Stimulated activated naive CD8-positive, alpha-beta T cell treated with anti-CD3 and anti-CD28 coated beads, Interleukin-15, Interleukin-2, amounts not matched to agents 100 U/mL and 50 U/mL, for 24 hours (primary cell): ENCODE data around the gene CYP4A22.
"Not testable (repeated sequence)": the region's sequence is repeated elsewhere in the genome, so short reads cannot be mapped to it uniquely, and the experiment has no call there.

ENCODE experiments used
- ATAC-seq: fragments of 150-1000 bp; cut with Tn5 transposase; one replicate; pipeline ENCODE4 v1.10.0; 2021
- DNase-seq: peaks from one replicate; pipeline ENCODE4 v3.0.0; 2021

CYP4A22 gene

DNA sequence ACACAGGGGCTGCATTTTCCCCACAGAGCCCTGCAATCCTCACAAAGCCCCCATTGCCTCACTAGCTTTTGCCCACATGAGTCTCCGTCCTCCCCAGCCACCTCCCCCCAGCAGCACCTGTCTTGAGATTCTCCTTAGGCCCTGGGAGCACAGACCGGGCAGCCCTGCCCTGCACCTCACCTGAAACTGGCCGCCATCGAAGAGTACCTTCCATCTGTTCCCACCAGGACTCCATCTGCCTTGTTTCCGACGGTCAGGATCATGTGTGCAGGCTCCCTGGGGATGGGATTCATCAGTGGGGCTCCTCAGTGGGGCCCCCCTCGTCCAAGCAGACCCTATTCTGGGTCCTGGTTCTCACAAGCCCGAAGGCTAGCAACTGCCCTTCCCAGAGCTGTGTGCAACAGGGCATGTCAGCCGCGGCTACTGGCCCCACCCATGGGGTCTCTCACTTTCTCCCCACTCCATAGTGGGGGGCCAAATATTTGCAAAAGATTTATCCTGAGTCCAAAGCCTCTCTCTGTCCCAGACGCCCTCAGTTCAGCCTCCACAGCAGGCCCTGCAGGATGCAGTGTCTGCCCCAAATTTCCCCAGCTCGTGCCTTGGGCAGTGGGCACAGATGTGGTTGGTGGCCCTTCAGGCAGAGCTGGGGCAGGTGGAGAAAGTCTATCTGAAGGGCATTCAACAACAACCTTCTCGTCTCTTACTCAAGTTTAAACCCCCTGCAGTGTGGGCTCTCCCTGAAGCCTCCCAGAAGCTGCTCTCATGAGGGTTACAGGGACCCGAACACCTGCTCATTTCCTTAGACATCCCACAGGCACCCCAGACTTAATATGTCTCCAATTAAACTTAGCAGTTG, 47.8 kb downstream of the CYP4A22 start:
- DNase-seq (no peak), ATAC-seq (no peak)

DNA sequence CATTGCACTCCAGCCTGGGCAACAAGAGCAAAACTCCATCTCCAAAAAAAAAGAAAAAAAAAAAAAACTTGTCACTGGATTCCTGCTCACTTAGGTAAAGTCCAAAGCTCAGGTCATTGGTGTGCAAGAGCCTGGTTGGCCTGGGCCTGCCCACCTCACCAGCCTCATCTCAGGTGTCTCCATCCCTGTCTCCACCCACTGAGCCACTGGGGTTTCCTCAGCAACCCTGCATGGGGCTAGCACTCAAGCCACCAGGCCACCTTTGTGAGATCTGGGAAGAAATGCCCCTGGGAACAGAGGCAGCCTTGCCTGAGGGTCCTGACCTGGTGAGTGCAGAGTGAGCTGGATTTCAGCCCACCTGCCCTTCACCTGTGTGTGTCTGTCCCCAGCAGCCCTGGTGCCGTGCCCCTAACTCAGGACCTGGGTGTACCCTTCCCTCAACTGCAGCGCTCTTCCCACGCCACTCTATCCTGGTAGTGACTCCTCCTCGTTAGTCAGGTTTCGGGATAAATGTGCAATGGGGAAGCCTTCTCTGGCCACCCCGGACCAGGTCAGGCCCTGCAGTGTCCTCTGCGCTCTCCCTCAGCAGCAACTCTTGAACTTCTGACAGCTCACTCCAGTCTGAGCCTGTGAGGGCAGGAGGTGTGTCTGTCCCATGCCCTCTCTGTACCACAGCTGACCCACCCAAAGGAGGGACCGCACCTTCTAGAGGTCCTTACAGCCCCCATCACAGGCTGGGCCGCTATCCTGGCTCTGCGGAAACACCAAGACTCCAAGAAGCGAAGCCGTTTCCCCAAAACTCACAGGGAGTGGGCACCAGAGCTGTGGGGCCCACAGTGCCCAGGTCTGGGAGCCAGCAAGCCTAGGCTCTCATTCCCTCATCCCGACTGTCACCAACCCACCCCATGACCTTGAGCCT, 49.3 kb downstream of the CYP4A22 start:
- no peak for ATAC-seq

DNA sequence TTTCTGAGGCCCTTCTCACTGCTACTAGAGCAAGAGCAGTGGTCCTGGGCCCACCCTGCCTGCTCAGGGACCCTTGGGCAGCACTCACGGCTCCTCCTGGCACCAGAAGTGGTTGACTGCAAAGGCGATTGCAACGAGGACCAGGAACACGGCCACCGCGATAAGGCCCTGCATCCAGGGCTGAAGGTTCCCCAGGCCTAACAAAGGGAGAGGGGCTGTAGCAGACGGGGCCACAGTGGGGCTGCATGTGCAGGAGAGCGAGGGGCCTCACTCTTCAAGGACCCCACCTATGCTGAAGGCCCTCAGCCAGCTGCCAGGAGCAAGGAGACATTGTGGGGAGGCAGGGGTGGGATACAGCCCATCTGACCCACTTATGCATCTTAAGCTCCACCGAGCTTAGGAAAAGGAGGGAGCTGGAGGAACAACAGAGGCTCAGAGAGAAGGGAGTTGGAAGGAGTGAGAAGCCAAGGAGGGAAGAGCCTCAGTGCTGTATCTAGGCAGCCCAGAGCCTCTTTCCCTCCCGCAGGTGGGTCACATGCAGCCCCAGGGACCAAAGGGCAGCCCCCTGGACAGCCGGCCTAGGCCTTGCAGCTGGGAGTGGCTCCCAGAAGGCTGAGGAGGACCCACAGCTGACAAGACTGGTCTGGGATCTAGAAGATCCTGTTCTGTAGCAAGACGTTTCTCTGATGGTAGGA, 50.1 kb downstream of the CYP4A22 start:
- no peak for ATAC-seq

More for the DNA sequence above, 49.3 kb downstream of the CYP4A22 start:
- no peak for DNase-seq

DNA sequence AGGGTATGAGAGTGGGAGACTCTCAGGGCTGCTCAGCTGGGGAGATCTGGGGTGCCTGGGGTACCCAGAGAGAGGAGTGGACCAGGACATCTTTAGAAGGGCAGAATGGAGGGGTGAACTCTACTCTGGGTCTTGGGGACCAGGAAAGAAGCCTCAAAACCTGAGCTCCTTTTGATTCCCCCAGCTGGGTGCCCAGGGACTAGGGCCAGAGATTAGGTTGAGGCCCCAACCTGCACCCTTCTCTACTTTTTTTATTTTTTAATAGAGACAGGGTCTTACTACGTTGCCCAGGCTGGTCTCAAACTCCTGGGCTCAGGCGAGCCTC, 50.6 kb downstream of the CYP4A22 start:
- DNase-seq: no peak
- no peak for ATAC-seq

More for the DNA sequence above, 50.1 kb downstream of the CYP4A22 start:
- no peak for DNase-seq

DNA sequence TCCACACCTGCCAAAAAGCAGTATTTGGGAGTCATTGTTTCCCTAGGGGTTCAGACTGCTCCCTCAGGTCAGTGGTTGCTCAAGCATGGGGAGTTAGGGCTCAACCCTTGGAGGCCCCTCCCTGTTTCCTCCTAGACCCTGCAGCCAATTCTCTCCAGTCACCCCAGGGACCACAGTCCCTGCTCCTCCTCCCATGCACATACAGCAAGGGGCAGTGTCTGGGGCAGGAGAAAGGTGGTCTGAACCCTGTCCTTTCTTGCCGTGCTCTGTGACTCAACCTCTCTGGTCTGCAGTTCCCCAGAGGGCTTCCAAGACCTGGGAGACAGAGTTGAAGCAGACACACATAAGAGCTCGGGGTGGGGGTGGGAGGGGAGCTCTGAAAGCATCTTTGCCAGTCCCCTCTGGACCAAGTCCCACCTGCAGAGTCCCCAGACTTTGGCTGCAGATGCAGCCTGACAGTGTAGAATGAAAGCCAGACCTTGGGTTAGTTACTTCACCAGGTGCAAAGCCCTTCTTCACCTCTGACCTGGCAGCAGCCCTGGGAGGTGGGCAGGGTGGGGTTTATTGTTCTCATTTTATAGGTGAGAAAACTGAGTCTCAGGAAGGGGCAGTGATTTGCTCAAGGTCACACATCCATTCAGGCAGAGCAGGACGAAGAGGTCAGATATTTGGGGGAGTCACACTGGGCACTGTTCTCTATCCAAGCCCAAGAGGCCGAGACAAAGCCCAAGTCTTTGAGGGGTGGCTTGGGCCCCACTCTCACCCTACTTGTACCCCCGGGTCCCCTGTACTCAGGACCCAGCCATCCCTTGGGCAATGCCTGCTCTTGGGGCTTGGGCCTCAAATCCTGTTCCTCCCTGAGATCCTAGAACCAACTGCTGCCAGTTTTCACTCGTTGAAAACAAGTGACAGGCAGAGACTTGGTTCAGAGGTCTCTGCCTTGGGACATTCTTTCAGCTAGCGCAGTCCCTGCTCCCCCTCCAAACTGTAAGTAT, 51.8 kb downstream of the CYP4A22 start:
- ATAC-seq: no peak
- no peak for DNase-seq

DNA sequence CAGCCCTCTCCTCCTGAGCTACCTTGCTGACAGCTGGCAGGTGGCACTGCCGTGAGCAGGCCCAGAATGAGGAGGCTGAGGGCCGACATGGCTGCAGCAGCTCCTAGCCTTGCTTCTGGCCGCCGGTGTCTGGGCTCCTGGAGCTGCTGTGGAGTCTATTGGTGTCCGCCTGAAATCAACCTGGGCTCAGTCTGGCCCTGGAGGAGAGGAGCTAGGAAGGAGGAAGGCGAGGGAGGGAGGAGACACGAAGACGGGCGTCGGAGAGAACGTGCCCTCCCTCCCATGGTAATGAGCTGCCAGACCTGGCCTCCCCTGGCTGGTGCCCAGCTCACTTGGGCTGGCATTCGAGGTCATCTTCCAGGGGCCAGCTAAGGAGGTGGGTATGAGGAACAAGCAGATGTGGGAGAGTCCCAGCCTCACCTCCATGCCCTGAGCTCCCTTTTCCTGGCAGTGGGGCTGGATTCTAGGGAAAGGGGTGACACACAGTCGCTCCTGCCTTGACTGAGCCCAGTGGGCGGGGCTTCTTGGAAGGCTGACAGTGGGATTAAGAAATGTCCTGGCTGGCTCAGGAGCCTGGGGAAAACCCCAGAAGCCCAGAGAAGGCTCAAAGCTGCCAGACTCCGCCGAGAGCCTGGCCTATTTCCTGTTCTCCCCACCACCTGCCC, 52.7 kb downstream of the CYP4A22 start, which contains the start of gene PDZK1IP1:
TSS of gene PDZK1IP1 (minus strand) at position 193 of the 665 bp plus-strand sequence. CDS start at position 89, 104 bp downstream.
- ATAC-seq: no peak
- no peak for DNase-seq

DNA sequence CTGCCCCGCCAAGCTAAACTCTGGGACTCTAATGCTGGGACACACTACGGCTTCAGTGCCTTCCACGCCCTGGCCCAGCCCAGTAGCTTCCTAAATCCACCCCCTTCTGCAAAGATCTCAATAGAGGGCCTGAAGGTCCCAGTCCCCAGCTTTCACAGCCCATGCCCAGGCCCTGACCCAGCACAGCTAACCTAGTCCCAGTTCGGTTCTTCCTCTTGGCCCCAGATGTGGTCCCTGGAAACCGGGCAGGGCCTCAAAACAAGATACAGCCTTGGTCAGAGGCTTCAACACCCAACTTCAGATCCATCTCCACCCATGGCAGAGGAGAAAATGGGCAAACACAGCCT, 53.2 kb downstream of the CYP4A22 start:
- no peak for ATAC-seq
- DNase-seq: no peak

DNA sequence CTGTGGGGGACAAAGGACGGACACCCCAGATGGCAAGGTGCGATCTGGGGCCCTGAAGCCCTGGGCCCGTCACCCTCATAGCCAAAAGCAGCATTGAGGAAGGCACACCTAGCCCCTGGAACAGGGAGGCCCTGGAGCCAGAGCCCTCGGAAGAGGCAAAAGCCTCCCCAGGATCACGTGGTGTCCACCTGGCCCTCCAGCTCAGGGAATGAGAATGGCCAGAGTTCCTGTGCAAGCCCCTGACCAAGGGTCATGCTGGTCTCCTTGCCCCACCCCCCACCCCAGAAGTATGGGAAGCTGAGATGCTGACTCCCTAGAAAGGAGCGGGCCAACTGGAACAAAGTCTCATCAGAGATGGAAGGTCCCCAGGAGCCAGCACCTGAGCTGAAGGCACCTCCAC, 53.6 kb downstream of the CYP4A22 start:
- no peak for ATAC-seq
- no peak for DNase-seq

DNA sequence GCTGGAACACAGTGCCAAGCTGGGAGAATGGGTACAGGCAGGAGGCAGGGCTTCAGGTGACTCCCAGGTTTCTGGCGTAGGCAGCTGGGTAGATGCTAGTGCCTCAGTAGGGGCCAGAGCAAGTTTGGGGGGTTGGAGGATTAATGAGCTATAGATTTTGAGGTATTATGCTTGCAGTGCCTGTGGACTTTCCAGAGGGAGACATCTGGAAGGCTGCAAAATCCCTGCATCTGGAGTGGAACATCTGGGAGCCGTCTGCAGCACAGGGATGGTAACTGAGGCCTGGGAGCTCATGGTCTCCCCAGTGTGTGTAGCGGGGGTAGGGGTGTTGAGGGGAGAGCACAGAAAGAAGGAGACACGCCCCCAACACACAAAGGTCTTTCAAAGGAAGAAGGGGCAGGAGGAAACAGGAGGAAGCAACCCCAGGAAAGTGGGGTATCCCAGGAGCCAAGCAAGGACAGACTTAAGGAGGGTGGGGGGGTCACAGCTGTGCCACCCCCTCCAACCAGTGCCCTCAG, 54.8 kb downstream of the CYP4A22 start:
- ATAC-seq: no peak
- no peak for DNase-seq

DNA sequence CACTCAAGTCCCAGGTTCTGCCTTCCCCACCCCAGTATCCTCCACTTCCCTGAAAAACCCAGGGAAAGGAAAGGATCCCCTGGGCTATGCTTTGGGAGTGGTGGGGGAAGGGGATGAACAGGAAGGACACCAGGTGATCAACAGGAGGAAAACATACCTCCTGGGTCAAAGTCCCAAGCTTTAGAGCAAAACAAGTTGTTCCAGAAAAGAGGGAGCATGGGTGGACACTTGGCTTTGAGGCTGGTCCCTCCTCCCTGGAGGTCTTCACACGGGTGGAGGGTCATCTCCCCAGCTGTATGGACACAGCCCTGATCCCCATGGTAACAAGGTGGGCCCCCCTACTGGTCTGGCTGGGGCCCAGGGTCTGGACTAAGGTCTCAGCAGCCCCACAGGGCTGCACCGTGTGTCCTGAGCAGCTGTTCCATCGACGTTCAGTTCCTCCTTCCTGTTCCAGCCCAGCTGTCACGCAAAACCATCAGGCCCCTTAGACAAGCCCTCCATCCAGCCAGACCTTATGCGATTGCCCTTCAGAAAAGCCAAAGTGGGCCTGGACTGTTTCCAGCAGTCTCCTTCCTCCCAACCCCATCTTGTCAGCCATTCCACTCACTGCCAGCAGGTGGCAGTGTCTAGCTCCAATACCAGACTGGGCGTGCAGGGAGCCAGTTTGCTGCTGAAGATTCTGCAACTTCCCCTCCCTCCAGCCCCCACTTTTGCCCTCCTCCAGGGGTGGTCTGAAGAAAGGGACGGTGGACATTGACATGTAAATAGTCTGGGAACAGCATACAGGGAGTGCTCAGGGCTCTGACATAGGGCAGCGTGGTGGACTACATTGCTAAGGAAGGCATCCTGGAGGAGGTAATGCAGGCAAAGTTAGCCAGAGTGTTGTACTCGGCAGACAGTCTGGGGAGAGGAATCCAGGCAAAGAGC, 55.5 kb downstream of the CYP4A22 start:
- ATAC-seq: peak; percentile 65
- DNase-seq: peak; percentile 70

DNA sequence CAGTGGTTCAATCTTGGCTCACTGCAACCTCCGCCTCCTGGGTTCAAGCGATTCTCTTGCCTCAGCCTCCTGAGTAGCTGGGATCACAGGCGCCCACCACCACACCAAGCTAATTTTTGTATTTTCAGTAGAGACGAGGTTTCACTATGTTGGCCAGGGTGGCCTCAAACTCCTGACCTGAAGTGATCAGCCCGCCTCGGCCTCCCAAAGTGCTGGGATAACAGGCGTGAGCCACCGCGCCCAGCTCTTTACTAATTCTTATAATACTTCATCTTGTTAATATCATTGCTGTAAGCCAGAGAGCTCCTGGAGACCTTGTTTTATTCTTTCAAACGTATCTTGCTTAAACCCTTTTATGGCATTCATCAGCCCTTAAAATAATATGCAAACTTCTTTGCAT, 56.3 kb downstream of the CYP4A22 start:
- not testable (repeated sequence) for DNase-seq, ATAC-seq

DNA sequence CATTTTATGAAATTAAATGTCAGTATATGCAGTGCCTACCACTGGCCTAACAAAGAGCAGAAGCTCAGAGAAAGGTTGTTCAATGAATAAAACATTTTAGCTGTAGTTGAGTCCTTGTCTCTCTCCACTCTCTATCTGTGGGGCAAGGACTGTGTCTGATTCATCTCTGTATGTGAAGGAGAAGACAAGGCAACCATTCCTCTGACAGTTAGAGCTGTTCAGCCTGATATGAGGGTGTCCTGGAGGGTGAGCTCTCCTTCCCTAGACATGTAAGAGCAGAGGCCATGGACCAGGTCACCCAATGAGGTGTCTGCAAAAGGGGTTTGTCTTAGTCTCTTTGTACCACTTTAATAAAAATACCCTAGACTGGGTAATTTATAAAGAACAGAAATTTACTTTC, 57.1 kb downstream of the CYP4A22 start:
- ATAC-seq: no peak
- no peak for DNase-seq

DNA sequence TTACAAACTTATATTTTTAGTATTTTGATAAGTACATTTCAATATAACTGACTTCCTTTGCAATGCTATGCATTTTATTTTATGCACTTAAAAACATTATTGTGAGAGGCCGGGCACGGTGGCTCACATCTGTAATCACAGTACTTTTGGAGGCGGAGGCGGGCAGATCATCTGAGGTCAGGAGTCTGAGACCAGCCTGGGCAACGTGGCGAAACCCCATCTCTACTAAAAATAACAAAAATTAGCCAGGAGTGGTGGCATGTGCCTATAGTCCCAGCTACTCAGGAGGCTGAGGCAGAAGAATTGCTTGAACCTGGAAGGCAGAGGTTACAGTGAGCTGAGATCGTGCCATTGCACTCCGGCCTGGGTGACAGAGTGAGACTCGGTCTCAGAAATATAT, 58.7 kb downstream of the CYP4A22 start:
- not testable (repeated sequence) for DNase-seq, ATAC-seq

DNA sequence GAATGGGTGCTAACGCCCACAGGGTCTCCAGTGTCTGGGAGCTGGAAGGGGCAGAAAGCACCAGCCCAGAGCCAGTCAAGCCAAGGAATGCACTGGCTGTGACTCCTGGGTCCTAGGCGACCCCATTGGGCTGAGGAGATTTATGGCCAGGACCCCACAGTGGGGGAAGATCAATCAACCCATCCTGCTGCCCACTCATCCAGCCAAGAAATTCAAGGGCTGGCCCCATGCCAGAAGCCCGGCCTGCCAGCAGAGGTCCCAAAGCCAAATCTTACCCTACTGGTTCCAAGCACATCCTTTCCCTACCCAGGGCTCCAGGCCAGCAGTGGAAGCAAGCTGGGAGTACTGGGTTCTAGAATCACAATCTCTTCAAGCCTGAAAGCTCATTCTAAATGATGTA, 59.4 kb downstream of the CYP4A22 start:
- ATAC-seq (no peak), DNase-seq (no peak)

DNA sequence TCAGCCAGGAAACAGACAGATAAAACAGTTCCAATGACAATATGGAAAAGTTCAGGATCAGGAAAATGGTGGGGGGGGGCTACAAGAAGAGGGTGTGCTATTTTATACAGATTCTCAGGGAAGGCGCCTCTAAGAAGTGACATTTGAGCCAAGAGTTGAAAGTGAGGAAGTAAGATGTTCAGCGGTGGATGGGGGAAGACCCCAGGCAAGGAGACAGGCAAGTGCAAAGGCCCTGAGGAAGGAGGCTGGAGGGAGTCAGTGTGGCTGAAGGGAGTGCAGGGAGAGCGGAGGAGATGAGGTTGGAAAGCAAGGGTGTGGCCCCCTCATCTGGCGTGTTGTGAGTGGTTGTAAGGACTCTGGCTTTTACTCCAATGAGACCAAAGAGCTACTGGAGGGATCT, 61.0 kb downstream of the CYP4A22 start:
- no peak for ATAC-seq
- no peak for DNase-seq
